ENCODE results near the gene ACSL1.

Gene ACSL1, protein sequence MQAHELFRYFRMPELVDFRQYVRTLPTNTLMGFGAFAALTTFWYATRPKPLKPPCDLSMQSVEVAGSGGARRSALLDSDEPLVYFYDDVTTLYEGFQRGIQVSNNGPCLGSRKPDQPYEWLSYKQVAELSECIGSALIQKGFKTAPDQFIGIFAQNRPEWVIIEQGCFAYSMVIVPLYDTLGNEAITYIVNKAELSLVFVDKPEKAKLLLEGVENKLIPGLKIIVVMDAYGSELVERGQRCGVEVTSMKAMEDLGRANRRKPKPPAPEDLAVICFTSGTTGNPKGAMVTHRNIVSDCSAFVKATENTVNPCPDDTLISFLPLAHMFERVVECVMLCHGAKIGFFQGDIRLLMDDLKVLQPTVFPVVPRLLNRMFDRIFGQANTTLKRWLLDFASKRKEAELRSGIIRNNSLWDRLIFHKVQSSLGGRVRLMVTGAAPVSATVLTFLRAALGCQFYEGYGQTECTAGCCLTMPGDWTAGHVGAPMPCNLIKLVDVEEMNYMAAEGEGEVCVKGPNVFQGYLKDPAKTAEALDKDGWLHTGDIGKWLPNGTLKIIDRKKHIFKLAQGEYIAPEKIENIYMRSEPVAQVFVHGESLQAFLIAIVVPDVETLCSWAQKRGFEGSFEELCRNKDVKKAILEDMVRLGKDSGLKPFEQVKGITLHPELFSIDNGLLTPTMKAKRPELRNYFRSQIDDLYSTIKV

DNA sequence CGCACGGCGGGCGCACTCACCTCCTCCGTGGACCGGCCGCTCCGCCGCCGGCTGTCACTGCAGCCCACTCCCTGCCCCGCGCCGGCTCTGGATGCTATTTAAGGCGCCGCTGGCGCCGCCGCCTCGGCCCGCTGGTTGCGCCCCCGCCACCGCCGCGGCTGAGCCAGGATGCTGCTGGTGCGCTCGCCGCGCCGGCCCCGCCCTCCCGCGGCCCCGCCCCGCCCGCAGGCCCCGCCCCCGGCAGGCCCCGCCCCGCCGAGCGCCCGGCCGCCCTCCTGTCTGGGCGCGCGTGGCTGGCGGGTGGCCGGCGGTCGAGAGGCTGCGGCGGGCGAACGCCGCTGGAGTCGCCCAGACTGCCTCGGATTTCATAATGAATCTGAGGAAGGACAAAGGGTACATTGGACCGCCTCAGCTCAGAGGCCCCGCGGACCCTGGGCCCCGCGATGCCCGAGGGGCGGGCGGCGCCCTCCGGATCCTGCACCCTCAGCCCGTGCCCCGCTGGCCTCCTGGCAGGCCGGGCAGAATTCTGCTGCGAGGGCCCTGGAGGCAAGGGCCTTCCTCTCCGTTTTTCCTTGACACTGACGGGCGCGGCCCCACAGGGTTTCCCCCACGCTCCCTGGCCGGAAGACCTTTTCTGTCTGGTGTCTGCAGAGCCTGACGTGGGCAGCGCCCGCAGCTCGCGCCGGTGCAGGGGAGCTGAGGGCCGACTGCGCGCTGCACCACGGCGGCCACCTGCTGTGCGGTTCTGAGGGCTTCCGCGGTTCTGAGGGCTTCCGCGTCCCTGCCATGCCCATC is at the start of gene ACSL1:
Gene ACSL1, minus strand, starts transcription at position 73 of the 795 bp plus-strand sequence. CDS start 22,454 bp downstream, outside the sequence.
- no peak for DNase-seq

DNA sequence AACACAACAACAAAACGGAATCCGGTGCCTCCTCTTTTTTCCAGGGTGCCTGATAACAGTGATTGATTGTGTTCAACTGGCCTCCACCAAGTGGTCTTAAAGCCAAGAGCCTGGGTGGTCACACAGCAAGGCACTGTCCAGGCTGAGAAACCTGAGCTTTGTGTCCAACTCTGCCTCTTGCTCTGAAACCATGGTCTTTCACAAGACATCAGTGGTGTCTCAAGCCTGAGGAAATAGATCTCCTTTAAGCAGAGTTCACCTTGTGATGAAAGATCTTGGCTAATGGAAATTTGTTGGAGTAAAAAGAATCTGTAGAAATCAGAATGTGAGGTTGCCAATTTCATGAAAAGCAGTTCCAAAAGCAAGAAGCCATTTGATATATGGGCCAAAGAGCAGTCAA is 47.3 kb upstream of the ACSL1 start:
- DNase-seq = no peak

DNA sequence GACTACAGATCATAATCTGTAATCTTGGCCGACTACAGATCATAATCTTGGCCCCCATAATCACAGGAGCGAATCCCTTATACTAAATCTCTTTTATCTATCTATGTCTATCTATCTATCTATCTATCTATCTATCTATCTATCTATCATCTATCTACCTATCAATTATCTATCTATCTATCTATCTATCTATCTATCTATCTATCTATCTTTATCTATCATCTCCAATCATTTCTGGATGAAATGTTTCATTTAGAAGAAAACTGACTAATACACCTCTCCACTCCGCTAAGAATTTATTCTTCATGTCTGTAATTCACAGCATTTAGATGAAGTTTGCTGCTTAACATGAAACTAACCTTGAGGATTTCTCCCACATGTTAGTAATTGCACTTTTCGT is 45.0 kb upstream of the ACSL1 start:
- no peak for DNase-seq

DNA sequence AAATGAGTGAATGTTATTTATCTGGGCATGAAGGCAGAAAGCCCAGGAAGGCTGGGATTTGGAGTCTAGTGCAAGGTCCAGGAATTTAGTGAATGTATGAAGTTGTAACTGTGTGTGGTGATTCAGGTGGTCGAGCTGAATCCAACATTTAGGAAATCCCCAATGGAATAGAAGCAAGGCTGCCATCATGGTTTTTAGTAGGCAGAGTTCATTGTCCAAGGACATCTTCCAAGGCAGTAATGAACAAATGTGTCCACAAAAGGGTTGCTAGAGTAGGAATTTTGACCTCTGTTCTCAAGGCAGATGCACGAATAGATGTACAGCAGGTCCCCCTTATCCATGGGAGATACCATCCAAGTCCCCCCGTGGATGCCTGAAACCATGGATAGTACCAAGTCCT is 42.9 kb upstream of the ACSL1 start:
- DNase-seq = no peak

DNA sequence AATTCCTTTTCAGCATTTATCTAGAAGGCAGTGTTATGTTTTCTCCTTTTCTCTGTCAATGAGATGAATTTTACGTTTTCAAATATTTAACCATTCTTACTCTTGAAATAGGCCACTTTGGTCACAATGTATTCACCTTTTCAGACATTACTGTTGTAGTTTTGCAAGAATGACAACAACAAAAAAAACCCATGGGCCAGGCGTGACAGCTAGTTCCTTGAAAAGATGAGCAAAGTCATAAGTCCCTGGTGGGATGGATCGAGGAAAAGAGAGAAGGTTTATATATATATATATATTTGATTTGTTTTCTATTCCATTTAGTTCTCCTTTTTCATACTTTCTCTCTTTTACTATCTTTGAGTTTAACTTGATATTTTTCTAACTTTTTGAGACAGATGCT is 38.1 kb upstream of the ACSL1 start:
- no peak for DNase-seq

DNA sequence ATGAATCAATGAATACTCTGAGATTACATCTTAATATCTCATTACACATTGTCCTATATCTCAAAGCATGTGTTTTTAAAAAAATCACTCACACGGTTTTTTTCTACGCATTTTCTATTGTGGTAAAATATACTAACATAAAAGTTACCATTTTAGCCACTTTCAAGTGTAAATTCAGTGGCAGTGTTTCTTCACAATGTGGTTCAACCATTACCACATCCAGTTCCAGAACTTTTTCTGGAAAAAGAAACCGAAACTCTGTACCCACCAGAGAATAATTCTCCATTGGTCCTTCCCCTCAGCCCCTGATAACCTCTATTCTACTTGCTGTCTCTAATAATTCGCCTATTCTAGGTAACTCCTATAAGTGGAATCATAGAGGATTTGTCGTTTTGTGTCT is 35.3 kb upstream of the ACSL1 start:
- DNase-seq = no peak

DNA sequence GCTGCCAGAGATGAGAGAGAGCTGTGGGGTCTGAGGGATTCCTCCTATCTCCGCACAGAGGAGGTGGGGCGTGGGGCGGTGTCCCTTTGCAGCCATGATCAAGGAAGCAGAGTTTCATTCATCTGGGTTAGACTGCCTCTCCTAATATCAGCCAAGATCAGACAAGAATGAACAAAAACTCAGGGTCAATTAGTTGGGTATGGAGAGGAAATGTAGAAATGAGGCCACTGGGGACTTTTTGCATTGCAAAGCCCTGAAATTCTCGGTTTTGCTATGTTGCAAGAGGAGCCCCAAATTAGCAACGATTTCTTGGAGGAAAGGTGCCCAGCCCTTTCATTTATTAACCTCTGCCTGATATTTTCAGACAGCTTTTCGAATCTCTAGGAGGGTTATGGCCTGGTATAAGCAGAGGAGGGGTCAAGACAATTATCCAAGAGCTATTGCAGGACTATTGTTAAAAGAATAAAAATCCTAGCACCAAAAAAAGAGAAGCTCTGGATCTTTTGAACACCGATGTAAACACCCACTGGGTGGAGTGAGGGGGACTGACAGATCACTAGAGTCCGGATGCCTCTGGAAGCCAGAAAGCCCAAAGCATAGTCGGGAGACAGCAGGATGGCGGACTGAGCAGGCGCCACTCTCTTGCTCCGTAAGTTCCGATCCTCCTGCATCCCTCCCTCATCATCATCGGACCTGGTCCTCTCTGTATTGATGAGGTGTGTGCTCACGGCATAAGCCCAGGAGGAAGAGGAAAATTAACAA is 34.4 kb upstream of the ACSL1 start:
- no peak for DNase-seq

DNA sequence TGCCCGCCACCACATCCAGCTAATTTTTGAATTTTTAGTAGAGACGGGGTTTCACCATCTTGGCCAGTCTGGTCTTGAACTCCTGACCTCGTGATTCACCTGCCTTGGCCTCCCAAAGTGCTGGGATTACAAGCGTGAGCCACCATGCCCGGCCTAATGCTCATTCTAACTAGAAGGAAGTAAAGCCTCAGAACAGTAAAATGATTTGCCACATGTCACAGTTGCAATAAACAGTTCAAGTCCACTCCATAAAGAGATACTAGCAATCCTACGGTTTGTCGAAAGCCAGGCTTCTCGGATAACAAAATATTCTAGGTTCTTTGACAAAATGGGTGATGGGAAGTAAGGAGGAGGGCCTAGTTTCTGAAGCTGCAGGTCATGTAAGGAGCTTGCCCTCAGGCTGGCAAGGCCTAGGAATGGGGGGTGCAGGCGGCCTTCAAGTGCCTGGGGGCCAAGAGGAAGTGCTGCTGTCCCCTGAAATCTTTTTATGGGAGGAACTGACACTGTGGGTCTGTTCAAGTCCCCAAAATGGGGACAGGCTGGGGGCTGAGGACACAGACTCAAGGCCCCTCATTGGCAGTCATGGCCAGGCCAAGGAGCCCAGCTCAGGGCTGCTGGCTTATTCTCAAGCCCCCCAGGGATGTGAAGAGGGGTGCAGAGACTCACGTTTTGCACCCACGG is 31.8 kb upstream of the ACSL1 start:
- DNase-seq = no peak

DNA sequence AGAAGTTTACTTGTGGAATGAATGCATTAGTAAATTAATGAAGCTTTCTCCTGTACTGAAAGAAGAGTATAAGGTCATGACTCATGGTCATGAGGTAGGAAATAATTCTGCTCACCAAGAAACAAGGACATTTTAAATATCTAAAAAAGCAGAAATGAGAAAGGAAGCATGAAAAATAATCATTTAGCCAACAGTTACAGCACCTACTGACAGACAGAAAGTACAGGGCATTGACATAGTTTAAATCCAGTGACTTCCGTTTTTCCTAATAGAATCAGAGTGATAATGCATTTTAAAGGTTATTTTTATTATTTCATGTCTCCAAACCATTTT is 30.5 kb upstream of the ACSL1 start:
- no peak for DNase-seq

DNA sequence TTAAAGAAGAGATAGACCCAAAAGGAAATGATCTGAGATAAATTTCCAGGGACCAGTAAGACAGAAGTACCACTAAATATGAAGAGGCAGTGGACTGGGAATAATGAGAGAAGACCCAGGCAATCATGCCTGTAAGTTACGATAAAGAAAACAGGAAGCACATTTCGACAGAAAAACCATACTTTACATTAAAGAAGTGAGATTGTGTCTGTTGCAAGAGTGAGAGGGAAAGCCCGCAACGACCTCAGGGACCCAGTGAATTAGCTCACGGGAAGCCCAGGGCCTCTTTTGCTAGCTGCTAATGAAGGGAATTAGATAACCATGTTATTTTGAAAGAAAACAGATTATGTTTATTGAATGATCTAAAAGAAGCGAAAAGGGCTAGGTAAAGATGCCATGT is 28.9 kb upstream of the ACSL1 start:
- no peak for DNase-seq

DNA sequence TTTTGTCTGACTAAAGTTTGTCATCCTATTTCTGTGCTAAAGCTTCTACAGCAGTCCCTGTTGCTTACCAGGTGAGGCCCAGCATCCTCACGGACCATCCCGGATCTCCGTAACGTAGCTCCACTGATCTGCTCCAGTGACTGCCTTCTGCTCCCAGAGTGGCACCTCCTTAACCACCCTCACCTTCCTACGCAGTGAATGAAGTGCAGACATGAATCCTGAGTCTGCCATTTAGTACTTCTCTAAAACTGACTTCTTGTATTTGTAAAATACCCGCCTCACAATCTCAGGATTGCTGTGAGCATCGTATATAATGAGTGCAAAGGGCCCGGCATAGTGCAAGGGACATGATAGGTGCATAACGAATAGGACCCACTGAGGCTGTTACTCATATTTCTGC is 27.7 kb upstream of the ACSL1 start:
- no peak for DNase-seq

DNA sequence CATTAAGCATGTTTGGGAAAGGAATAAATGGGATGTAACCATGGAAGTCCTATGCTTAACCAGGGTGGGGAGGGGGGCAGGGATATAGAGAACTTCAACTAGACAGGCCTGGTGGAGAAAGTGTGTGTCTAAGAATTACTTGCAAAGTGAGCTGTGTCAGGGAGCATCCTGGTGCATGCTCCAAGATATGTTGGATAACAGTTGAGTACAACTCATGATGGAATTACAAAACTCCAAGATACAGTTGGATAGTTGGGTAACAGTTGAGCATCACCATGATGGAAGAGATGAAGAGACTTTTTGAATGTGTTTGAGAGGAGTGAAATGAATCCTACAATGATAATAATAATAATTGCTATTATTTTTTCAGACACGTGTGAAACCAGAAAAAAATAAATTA is 26.1 kb upstream of the ACSL1 start:
- DNase-seq = no peak

DNA sequence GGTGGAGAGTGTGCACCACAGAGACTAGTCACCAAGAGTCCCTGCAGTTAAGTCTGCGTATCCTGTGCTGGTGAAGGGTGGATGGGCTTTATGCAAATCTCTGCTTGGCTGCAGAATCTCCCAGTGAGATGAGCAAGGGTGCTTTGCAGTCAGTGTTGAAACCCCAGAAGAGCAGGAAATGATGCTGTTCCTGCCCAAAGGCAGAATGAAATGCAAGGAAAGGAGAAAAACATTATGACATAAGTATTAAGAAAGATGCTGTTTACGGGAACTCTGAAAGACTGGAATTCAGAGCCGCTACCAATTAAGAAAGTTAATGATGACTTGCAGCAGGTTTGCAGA is 25.4 kb upstream of the ACSL1 start:
- no peak for DNase-seq

DNA sequence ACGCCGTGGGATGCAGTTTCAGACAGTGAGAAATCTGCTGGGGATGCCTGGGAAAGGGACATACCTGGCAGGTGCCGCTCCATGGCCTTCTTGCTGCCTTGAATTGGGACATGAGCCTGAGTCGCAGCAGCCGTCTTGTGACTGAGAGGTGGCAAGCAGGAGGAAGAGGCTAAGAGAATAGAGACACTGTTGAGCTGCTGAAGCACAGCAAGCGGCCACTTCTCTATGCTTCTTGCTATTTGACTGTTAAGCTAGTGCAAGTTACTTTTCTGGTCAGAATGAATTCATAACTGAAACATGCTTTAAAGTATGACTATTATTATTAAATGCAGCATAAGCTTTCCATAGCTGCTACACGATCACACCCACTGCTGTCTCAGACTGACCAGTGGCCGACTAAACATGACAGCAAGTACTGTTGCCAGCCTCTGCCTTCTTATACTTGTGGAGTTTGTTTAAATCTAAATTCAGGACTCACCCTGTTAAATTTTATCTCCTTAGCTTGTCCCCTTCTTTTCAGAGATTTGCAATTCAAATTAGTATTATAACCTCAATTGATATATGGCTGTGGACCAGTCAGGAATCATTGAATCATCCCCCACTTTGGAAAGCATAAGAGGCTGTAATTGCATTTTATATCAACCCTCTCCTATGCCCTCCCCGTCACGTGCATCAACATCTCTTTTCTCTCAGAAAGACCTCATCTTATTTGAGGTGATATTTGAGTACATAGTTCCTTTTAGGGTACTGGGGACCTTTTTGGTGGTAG is 24.8 kb upstream of the ACSL1 start:
- no peak for DNase-seq

DNA sequence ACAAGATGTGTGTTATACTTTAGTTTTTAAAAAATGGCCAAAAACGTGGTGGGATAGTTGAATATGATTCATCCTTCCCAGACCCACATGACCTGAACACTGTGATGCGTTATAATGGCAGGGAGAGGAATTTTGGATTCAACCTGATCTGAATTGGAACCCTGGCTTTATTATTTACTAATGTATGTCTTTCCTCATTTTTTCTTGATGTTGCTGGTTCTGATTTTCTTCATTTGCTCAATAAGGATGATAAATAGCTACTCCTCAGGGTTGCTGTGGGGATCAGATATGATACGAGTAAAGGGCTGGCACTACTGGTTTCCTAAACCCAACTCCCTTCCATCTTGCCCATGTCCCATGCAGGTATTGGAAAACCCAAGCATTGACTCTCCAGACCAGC is 24.2 kb upstream of the ACSL1 start:
- no peak for DNase-seq

DNA sequence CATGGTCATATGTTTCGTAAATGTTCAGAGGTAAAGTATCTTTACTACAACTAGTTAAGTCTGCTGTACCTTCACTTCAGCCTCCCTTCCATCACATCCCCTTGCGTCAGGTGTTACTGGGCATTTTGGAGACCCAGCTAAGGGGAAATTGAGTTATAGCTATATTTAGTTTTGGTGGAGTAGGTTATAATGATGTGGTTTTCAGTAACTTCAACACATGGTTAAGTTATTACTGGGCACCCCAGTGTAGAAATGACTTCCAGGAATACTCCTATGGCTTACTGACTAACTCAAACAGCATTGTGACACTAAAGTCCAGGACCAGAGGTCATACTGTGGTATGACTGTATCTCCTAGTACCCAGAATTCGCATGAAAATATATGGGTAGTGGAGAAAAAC is 23.4 kb upstream of the ACSL1 start:
- DNase-seq = no peak

DNA sequence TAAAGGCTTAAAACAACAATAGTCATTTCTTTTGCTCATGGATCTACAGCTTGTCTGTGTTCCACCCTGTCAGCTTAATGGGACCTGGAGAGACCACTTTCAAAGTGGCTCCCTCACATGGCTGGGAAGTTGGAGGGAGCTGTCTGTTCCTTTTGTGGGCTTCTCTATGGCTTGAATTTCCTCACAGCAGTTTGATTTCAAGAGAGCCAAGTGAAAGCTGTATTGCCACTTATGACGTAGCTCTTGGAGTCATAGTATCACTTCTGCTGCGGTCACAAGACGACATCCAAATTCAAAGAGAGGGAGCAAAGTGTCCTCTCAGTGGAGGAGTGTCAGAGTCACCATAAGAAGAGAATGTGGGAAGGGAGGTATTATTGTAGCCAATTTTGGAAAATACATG is 22.7 kb upstream of the ACSL1 start:
- no peak for DNase-seq

DNA sequence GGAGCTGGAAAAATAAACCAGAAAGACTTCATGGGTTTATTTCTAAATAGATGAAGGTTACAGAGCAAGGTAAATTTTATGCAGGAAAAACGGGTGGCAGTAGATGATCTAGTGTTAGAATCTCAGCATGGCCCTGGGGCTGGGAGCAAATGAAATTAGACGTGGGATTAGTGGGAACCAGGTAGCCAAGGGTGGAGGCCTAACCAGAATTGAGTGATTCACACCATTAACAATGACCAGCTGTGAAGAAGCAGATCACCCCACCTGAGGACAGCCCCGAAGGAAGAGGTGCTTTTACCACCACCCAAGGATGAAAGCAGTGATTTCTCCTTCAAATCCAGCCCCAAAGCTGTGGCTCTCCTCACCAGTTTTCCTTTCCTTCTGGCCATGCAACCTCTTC is 20.8 kb upstream of the ACSL1 start:
- DNase-seq = no peak

DNA sequence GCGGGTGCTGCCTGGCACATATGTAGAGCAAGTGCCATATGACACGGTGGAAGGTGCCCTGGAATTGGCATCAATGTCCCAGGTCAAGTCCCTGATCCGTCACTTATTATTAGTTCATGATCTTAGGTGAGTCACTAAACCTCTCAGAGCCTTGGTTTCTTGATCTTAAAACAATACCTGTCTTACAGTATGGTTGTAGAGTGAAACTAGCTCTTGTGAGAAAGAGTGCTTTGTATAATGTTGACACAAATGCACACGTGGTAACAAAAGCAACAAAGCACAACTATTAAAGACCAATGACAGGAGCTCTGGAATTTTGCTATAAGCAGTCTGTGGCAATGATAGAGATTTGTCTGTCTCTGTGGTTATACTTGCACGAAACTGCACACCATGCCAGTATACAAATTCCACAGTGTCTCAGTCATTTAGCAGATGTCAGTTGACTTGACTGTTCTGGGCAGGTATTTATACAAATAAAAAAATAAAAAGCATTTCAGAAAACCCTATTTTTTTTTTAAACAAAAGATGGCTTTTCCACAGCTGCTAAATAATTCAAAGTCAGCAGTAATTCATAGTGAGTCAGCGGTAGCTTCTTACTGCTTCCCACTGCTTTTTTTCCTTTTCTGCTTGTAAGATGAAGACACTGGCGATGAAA is 19.7 kb upstream of the ACSL1 start:
- no peak for DNase-seq

DNA sequence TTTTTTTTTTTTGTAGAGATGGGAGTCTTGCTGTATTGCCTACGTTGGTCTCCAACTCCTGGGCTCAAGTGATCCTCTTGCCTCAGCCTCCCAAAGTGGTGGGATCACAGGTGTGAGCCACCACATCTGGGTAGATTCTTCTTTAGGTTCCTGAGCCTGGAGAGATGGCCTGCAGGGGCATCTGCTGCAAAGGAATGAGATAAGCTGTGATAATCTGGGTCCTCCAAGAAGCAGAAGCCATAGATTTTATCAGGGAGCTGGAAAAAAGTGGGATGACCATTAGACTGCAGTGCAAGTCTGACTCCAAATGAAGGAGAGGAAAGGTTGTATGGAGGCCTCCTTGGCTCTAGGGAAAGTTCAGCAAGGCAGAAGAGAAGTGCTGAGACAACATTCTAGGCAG is 19.0 kb upstream of the ACSL1 start:
- no peak for DNase-seq

DNA sequence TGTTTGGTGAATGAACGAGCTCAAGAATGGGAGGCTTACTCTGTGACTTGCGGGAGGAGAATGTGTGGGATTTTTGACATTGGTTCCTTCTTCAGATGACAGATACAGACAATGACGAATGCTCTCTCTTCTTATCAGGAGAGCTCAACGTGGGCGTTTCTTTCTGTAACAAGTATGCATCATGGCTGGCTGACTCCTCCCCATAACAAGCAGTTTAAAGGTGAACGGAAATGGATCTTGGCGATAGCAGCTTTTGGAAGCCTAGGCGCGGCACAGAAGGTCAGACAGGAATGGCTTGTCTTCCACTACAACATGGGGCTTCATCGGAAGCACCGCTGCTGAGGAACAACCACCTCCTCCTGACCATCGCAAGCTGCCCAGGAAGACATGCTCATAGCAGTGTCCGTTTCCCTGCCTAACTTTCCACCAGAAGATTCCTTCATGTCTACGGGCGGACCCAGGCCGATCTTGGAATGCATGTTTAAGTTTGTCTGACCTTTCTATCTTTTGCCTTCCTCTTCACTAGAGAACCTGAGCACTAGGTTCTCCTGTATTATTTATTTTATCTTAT is 18.3 kb upstream of the ACSL1 start:
- no peak for DNase-seq

Measured in cerebellar nuclear complex (tissue), 1 donor.